Amniotic epithelial cell (primary cell): ENCODE measurements around the gene CIBAR2.

Source experiments
- DNase-seq: peaks from one replicate; pipeline ENCODE4 v3.0.0-alpha.2; 2010; ENCODE audit warnings: low read depth

CIBAR2 gene

GRCh38 chr16:85103114-85104079, 8.9 kb downstream of the CIBAR2 start:
- DNase-seq, result no peak

- DNase-seq, result no peak
Observed at GRCh38 chr16:85101956-85102630, 10.2 kb downstream of the CIBAR2 start.

- no peak for DNase-seq
Observed at GRCh38 chr16:85100265-85100664, 12.0 kb downstream of the CIBAR2 start.

- DNase-seq, result peak; percentile 29
Observed at GRCh38 chr16:85098565-85098964, 13.7 kb downstream of the CIBAR2 start.

- DNase-seq, result no peak
Observed at GRCh38 chr16:85096921-85097320, 15.4 kb downstream of the CIBAR2 start.

- no peak for DNase-seq
Observed at GRCh38 chr16:85094812-85095211, 17.5 kb downstream of the CIBAR2 start.

GRCh38 chr16:85094176-85094805, 18.0 kb downstream of the CIBAR2 start:
- no peak for DNase-seq

- no peak for DNase-seq
Observed at GRCh38 chr16:85093705-85094104, 18.6 kb downstream of the CIBAR2 start.

GRCh38 chr16:85092851-85093250, 19.4 kb downstream of the CIBAR2 start:
- DNase-seq, result no peak

GRCh38 chr16:85092309-85092708, 20.0 kb downstream of the CIBAR2 start:
- no peak for DNase-seq

GRCh38 chr16:85091522-85091910, 20.8 kb downstream of the CIBAR2 start:
- peak; percentile 70 for DNase-seq

- DNase-seq, result peak; percentile 82
Observed at GRCh38 chr16:85090873-85091521, 21.3 kb downstream of the CIBAR2 start.

- peak; percentile 22 for DNase-seq
Observed at GRCh38 chr16:85090181-85090580, 22.1 kb downstream of the CIBAR2 start.

- peak; percentile 60 for DNase-seq
Observed at GRCh38 chr16:85089525-85089924, 22.7 kb downstream of the CIBAR2 start.

- no peak for DNase-seq
Observed at GRCh38 chr16:85088570-85089199, 23.6 kb downstream of the CIBAR2 start.

- no peak for DNase-seq
Observed at GRCh38 chr16:85087899-85088569, 24.2 kb downstream of the CIBAR2 start.

GRCh38 chr16:85086347-85087291, 25.7 kb downstream of the CIBAR2 start:
- DNase-seq, result peak; percentile 43

GRCh38 chr16:85085721-85086120, 26.6 kb downstream of the CIBAR2 start:
- no peak for DNase-seq

- no peak for DNase-seq
Observed at GRCh38 chr16:85084841-85085510, 27.3 kb downstream of the CIBAR2 start.
